DMS 273 (cell line): ENCODE data around the gene SP6.

Source experiments
- DNase-seq: peaks from one replicate; lab custom pipeline; 2025; ENCODE audit not compliant: unreplicated experiment; lab: John Stamatoyannopoulos, UW

SP6 gene

GRCh38 chr17:47857551-47858455 lies 6.8 kb upstream of the SP6 start:
- no peak for DNase-seq

DNA sequence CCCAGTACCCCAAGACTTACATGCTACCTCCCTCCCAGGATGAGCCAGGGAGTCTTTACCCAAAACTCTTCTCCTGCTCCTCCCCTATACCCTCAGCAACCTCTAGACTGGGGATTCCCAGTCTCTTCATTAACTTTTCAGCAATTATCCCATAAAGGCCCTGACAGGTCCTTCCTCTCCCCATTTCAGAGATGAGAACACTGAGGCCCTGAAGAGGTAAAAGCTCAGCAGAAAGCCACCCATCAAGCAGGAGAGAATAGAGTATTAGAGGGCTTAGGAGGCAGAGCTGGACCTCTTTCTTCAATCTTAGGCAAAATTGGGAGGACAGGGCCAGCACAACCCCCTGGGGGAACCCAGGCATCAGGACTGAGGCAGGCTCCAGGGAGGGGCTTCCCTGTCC lies 5.9 kb upstream of the SP6 start:
- no peak for DNase-seq

GRCh38 chr17:47855737-47856136 lies 4.8 kb upstream of the SP6 start:
- DNase-seq: no peak

DNA sequence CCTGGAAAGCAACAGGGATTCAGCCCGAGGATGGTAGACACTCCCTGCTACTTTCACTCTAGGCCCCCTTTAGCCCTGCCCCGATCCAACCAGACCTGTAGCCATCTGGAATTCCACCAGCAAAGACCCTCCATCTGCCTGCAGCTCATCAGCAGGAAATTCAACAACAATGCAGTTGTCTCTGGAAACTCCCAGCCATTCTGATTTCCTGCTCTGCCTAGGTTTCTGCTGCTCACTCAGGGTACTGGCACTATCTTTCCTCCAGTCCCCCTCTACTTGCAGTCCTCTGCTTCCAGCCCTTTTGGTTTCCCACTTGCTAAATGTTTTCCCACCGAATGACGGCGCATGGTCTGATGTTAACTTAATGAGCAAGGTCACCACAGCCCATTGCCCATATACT lies 2.7 kb upstream of the SP6 start:
- DNase-seq: no peak

DNA sequence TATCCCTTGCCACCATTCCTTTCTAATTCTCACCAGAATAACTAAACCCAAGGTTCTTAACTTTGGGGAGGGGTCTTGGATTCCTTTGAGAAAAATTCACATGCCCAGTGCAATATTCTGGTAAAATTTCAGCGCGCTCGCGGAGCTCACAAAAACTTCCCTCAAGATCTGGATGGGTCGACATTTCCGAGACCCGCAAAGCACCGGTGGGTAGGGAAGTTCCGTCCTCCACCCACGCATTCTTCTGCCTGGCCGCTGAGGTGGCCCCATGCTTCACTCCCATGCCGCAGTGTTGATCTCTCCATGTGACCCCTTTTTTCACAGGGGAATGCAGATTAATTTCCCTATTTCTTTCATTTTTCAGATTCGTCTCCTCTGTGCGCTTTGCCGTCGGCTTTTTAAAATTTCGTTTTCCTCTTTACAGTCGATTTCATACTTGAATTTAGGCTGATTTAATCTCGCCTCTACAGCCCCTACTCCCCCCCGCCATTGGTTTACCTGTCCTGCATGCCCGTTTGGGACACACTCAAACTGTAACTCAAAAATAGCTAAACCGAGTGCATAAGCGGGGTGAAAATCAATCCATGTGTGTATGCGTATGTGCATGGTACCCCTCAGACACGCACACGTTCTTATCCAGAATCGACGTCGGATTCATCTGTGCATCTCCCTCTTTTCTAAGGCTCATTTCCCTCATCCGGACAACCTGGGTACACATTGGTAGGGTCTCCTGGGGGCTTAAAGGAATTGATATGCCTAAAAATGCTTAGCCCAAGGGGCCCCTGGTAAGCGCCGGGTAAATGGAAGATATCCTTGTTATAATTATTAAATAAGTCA lies 1.4 kb upstream of the SP6 start:
- DNase-seq: no peak

- DNase-seq: no peak
These were observed 775 bp upstream of the SP6 start for GRCh38 chr17:47851764-47852112.

- peak; percentile 58 for DNase-seq
These were observed 631 bp downstream of the SP6 start for GRCh38 chr17:47850373-47850691.

DNA sequence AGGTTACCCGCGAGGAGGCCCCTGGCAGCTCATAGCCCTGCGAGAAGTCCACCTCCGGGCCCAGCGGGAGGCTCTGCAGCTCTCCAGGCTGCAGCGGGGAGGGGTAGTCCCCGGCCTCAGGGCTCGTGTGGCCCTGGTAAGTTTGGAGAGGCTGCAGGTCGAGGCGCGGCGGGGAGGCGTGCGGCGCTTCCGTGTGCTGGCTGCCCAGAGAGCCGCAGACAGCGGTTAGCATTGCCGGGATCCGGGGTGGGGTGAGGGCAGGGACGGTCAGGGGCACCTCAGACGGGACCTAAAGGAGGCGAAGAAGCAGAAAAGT lies 2.8 kb downstream of the SP6 start:
- no peak for DNase-seq

DNA sequence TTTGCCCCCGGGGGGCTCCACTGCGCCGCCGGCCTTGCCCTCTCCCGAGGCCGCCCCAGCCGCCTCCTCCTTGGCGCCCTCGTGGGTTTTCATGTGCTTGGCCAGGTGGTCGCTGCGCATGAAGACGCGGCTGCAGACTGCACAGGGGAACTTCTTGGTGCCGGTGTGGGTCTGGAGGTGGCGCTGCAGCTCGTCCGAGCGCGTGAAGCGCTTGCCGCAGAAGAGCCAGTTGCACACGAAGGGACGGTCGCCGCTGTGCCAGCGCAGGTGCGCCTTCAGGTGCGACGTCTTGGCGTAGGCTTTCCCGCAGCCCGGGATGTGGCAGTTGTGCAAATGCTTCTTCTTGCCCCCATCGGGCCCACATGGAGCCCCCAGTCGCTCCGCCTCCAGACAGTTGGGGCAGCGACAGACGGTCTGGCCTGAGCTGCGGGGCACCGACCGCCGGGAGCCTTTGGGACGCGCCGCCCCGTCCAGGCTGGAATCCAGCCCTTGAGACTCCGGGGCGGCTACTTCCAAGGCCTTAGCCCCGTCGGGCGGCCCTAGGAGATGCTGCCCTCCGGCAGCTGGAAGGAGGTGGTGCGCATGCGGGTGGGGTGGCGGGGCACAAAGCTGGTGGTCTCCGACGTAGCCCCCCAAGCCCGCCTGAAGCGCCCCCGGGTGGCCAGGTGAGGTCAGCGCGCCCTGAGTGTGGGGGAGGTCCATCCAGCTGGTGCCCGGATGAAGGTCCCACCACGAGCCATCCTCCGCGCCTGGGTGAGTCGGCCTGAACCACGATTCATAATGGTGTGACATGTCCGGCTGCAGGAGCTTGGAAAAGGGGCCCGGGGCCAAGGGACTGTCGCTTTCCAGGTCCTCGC lies 3.4 kb downstream of the SP6 start:
- DNase-seq: no peak

GRCh38 chr17:47846716-47847340 lies 4.1 kb downstream of the SP6 start:
- peak; percentile 29 for DNase-seq

- no peak for DNase-seq
These were observed 5.3 kb downstream of the SP6 start for GRCh38 chr17:47845716-47846075.

DNA sequence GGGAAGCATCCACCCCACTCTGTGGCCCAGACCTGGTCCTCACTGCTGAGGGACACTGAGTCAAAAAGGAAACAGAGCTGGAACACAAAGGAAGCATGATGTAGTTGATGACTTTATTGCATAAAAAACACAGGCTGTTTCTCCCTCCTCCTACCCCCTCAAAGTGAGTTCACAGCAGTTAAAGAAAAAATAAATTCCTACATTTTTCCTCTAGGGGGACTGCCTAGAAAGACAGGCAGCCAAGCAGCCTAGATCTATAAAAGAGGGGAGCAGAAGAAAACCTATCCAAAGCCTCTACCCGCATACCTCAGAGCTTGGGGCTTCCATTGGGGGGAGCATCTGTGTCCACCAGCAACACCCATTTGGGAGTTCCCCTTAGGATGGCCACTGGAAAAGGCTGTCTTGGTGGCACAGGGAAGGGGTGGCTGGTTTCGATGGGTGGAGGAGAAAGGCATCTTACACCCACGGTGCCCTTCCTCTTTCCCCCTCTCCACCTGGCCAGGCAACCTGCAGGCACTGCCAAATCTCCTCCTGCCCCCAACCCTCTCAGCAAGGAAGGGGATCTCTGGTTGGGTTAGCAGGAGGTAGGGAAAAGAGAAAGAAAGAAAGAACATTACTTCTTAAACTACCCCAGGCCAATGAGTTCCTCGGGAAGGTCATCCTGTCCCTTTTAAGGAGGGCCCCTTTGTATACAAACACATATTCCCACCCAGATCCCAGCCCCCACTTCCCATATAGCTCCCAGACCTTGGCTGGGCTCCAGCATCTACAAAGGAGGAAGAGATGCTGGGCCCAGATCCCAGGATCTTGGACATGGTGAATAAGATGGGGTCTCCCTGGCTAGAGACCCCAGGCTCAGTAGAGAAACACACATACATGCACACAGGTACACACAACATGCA lies 5.9 kb downstream of the SP6 start:
- DNase-seq: peak; percentile 62

GRCh38 chr17:47844227-47844626 lies 6.7 kb downstream of the SP6 start:
- no peak for DNase-seq

DNA sequence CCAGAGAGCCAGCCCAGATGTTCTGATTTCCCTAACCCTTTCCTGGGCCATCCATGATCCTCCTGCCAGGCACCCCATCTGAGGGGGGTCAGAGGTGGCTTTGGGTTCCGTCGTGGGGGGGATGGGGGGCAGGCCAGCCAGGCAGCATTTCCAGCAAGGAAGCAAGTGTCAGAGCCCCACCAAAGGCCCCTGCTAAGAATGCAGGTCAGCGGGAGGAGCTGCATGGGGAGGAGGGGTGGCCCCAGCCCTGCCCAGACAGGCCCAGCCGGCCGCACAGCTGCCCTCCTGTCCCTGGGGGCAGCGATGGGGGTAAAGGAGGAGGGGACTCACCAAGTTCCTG lies 7.6 kb downstream of the SP6 start:
- DNase-seq: no peak

GRCh38 chr17:47841488-47842291 lies 9.3 kb downstream of the SP6 start:
- DNase-seq: no peak

- peak; percentile 94 for DNase-seq
These were observed 10.0 kb downstream of the SP6 start, which contains the start of gene SCRN2 for GRCh38 chr17:47840742-47841487. Gene SCRN2 (minus strand): TSS chr17:47841273. CDS start chr17:47840843, 430 bp downstream.

DNA sequence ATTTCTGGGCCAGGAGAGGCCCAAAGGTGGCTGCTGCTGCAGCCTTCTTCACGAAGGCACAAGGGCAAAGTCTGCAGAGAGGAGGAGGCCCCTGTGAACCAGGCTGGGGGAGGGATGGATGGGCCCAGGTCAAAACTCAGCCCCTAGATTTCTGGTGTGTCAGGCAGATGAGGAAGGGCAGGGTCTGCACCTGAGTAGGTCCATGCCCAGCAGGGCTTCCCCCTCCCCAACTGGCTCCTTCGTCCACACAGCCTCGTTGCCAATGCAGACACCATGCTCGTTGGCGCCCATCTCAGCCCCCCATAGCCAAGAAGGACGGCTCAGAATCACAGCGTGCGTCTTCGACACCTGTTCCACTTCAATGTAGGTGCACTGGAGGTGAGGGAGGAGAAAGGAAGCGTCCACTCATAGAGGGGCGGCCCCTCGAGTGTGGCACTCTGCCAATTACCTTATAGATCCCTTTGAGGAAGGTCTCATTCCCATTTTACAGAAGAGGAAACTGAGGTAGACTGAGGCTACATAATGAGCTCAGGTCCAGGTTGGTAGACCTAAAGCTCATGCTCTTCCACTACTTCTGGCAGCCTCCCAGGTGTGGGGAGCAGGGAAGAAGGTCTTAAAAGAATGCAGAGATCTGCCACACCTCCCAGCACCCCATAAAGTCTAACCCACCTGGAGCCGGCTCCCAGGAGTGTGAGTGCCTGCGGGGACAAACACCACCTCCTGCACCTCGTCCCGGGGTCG lies 10.8 kb downstream of the SP6 start:
- peak; percentile 58 for DNase-seq

DNA sequence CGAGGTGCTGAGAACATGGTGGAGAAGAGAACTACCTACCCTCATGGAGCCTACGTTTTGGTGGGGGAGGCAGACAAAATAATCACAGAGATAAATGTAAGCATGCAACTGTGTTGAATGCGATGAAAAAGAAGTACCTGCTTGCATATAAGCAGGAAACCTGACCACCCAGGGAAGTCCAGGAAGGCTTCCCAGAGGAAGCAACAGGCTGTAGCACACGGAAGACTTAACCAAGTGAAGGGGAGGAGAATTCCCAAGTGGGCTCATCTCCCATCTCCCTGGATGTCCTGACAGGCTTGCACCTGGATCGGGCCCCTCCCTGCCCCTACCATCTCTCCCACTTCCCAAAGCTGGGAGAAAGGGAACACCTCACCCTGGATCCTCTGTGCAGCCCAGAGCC lies 11.9 kb downstream of the SP6 start:
- no peak for DNase-seq
